ENCODE results near the gene PRDM2. TPM values are rescaled to one million over a fixed set of nuclear protein-coding genes. Genes with fewer than 3 reads are reported as not detected.

PRDM2 gene
- total and polyA plus RNA-seq, 2 experiments from 2014 or later = 9.7 to 15.1 TPM

DNA sequence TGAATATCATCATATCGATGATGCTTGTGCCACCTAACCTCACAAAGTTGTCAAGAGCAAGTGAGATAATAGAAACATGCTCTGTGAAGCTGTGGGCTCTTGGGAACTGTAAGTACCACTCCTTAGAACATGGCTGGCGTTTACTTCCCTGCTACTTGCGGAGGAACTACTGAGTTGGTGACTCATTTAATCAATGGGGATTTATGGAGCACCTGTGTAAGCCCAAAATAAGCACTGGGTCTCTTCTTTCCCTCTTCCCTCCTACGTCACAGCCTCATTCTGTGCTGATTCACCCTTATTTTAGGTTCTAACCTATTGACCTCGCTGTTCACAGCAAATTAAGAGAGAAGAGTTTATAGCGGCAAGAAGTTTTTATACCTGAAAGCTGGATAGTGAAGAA, 52.9 kb downstream of the PRDM2 start:
- Histone ChIP-seq H3K27me3 (replicated peaks; ENCODE audit: insufficient read depth) (no peaks in the 10 kb centered on the region), H3K9me2 (ENCODE audit: insufficient read depth) (no peaks in the 10 kb centered on the region), H3K4me3 (no peak overlapping the region), H3K4me1 (ENCODE audit: insufficient read depth) (peaks cover 51% of the 10 kb centered on the region), H3K36me3 (ENCODE audit: low read depth) (no peaks in the 10 kb centered on the region), H4K20me1 (ENCODE audit: insufficient read depth) (peaks cover 38% of the 10 kb centered on the region), H3K4me2 (ENCODE audit: unreplicated experiment) (no peak overlapping the region), H3K9me3 (ENCODE audit: low read depth) (no peaks in the 10 kb centered on the region), H2AFZ (no peak overlapping the region), H3F3A (ENCODE audit: insufficient read depth) (peaks cover 46% of the 10 kb centered on the region), H3K9ac (no peak overlapping the region), H3K27ac (no peak overlapping the region), H3K79me2 (ENCODE audit: insufficient read depth) (peaks cover 88% of the 10 kb centered on the region)
- TF ChIP-seq EZH2phosphoT487 (IDR thresholded peaks at IDR 0.05; ENCODE audit: insufficient read depth, low read depth) = no peak
- TF ChIP-seq EZH2 (IDR thresholded peaks at IDR 0.05; ENCODE audit: insufficient read depth, poor library complexity, severe bottlenecking) = no peak
- 95 to 100% methylated on average over 6 of the region's 6 CpGs for WGBS, 2 experiments (ENCODE audit: low coverage in 1 of 2, low lambda C conversion rate in 2 of 2, missing lambda C conversion rate in 2 of 2)
- no peak for DNase-seq
- in situ Hi-C loops (cut with MboI) = no loop called here

- TF ChIP-seq EZH2 (IDR thresholded peaks at IDR 0.05; ENCODE audit: insufficient read depth, poor library complexity, severe bottlenecking) (no peak), EZH2phosphoT487 (IDR thresholded peaks at IDR 0.05; ENCODE audit: insufficient read depth, low read depth) (no peak)
- Histone ChIP-seq H3F3A (ENCODE audit: insufficient read depth) (peaks cover 38% of the 10 kb centered on the region), H3K9me2 (ENCODE audit: insufficient read depth) (no peaks in the 10 kb centered on the region), H2AFZ (no peak overlapping the region), H3K9ac (no peak overlapping the region), H3K9me3 (ENCODE audit: low read depth) (no peaks in the 10 kb centered on the region), H4K20me1 (ENCODE audit: insufficient read depth) (peaks cover 38% of the 10 kb centered on the region), H3K4me1 (ENCODE audit: insufficient read depth) (peaks cover 54% of the 10 kb centered on the region), H3K4me2 (ENCODE audit: unreplicated experiment) (no peak overlapping the region), H3K4me3 (no peak overlapping the region), H3K27me3 (replicated peaks; ENCODE audit: insufficient read depth) (no peaks in the 10 kb centered on the region), H3K27ac (no peak overlapping the region), H3K79me2 (ENCODE audit: insufficient read depth) (peaks cover 92% of the 10 kb centered on the region), H3K36me3 (ENCODE audit: low read depth) (no peaks in the 10 kb centered on the region)
- WGBS, 2 experiments (ENCODE audit: low coverage in 1 of 2, low lambda C conversion rate in 2 of 2, missing lambda C conversion rate in 2 of 2) = 97 to 99% methylated on average over 5 of the region's 5 CpGs
- in situ Hi-C loops (cut with MboI) = no loop called here
- no peak for DNase-seq
Measured at GRCh38 chr1:13753636-13754402, 53.8 kb downstream of the PRDM2 start.

- Histone ChIP-seq H3K9me2 (ENCODE audit: insufficient read depth) (no peaks in the 10 kb centered on the region), H3K27ac (peak overlapping the region; percentile 25; the same call in 1 of the 2 replicates), H3K4me1 (ENCODE audit: insufficient read depth) (peaks cover 58% of the 10 kb centered on the region), H3K27me3 (replicated peaks; ENCODE audit: insufficient read depth) (no peaks in the 10 kb centered on the region), H3F3A (ENCODE audit: insufficient read depth) (peaks cover 37% of the 10 kb centered on the region), H3K9ac (peak overlapping the region; percentile 32), H3K4me2 (ENCODE audit: unreplicated experiment) (peak overlapping the region; percentile 37), H2AFZ (no peak overlapping the region), H3K79me2 (ENCODE audit: insufficient read depth) (peaks cover 100% of the 10 kb centered on the region), H3K36me3 (ENCODE audit: low read depth) (no peaks in the 10 kb centered on the region), H4K20me1 (ENCODE audit: insufficient read depth) (peaks cover 43% of the 10 kb centered on the region), H3K4me3 (peak overlapping the region; percentile 30; the same call in 1 of the 2 replicates), H3K9me3 (ENCODE audit: low read depth) (no peaks in the 10 kb centered on the region)
- DNase-seq = peak; percentile 81
- in situ Hi-C loops (cut with MboI) = no loop called here
- WGBS, 2 experiments (ENCODE audit: low coverage in 1 of 2, low lambda C conversion rate in 2 of 2, missing lambda C conversion rate in 2 of 2) = 55 to 57% methylated on average over 6 of the region's 6 CpGs
- no peak for TF ChIP-seq EZH2 (IDR thresholded peaks at IDR 0.05; ENCODE audit: insufficient read depth, poor library complexity, severe bottlenecking)
- TF ChIP-seq EZH2phosphoT487 (IDR thresholded peaks at IDR 0.05; ENCODE audit: insufficient read depth, low read depth) = no peak
Measured at GRCh38 chr1:13754510-13755103, 54.6 kb downstream of the PRDM2 start.

DNA sequence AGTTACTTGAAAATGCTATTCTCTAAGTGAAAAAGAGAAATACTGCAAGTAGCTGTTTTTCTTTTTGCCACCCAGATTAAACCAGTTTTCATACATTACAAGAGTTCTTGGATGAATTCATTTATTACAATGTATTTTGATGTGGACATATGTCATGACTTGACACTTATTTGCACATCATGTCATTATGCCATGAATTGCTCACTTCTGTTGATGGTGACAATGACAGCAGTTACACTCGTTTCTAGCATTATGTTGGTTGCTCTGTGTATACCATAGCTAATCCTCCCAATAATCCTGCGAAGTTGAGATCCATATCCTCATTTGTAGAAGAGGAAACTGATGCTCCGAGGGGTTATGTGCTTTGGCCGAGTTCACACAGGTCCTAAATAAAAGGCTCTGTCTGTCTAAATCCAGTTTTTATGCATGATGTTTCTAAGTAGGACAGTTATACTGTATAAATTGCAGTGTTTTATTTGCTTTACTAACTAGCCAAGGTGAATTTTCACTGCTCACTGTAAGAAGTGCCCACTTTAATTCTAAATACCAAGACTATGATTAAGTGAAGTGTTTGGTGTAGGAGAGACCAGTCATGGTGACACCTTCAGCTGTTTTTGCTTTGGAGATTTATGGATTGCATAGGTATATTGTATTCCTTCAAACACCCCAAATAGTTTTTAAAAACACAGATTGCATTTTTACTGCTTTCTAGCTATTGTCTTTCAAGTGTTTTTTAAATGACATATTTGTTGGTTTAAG, 56.7 kb downstream of the PRDM2 start:
- H3K79me2 ChIP-seq (ENCODE audit: insufficient read depth) = peaks cover 100% of the 10 kb centered on the region
- no peaks in the 10 kb centered on the region for H3K27me3 ChIP-seq (replicated peaks; ENCODE audit: insufficient read depth)
- H4K20me1 ChIP-seq (ENCODE audit: insufficient read depth) = peaks cover 40% of the 10 kb centered on the region
- no peaks in the 10 kb centered on the region for H3K36me3 ChIP-seq (ENCODE audit: low read depth)
- peaks cover 48% of the 10 kb centered on the region for H3K4me1 ChIP-seq (ENCODE audit: insufficient read depth)
- peak overlapping the region; percentile 29; the same call in 1 of the 2 replicates for H3K27ac ChIP-seq
- peaks cover 25% of the 10 kb centered on the region for H3F3A ChIP-seq (ENCODE audit: insufficient read depth)
- in situ Hi-C loops (cut with MboI) = no loop called here
- no peak for DNase-seq
- no peak overlapping the region for H3K9ac ChIP-seq
- H2AFZ ChIP-seq = no peak overlapping the region
- no peaks in the 10 kb centered on the region for H3K9me3 ChIP-seq (ENCODE audit: low read depth)
- no peaks in the 10 kb centered on the region for H3K9me2 ChIP-seq (ENCODE audit: insufficient read depth)
- no peak for TF ChIP-seq EZH2 (IDR thresholded peaks at IDR 0.05; ENCODE audit: insufficient read depth, poor library complexity, severe bottlenecking)
- TF ChIP-seq EZH2phosphoT487 (IDR thresholded peaks at IDR 0.05; ENCODE audit: insufficient read depth, low read depth) = no peak
- H3K4me2 ChIP-seq (ENCODE audit: unreplicated experiment) = peak overlapping the region; percentile 39
- WGBS, 2 experiments (ENCODE audit: low coverage in 1 of 2, low lambda C conversion rate in 2 of 2, missing lambda C conversion rate in 2 of 2) = 75 to 85% methylated on average over 4 of the region's 4 CpGs
- H3K4me3 ChIP-seq = peak overlapping the region; percentile 18; the same call in 1 of the 2 replicates
